ENCODE results near the gene SH3BP2.
"Not testable (repeated sequence)": the region's sequence is repeated elsewhere in the genome, so short reads cannot be mapped to it uniquely, and the experiment has no call there.

SH3BP2 gene

GRCh38 chr4:2792711-2793585 is at the start of gene SH3BP2:
TSS of gene SH3BP2 (plus strand) at chr4:2793085. CDS start at chr4:2820618, 27,533 bp downstream.
- DNase-seq, result peak; percentile 51

- DNase-seq, result no peak
Measured at GRCh38 chr4:2743518-2744445, 49.1 kb upstream of the SH3BP2 start.

GRCh38 chr4:2744576-2745270 is 48.2 kb upstream of the SH3BP2 start:
- DNase-seq, result no peak

- DNase-seq, result no peak
Measured at GRCh38 chr4:2745516-2745915, 47.4 kb upstream of the SH3BP2 start.

- peak; percentile 74 for DNase-seq
Measured at GRCh38 chr4:2745981-2746806, 46.7 kb upstream of the SH3BP2 start.

- no peak for DNase-seq
Measured at GRCh38 chr4:2746891-2747695, 45.8 kb upstream of the SH3BP2 start.

GRCh38 chr4:2750719-2751605 is 41.9 kb upstream of the SH3BP2 start:
- no peak for DNase-seq

GRCh38 chr4:2753436-2753835 is 39.4 kb upstream of the SH3BP2 start:
- no peak for DNase-seq

GRCh38 chr4:2754848-2755819 is 37.8 kb upstream of the SH3BP2 start:
- no peak for DNase-seq

- peak; percentile 76 for DNase-seq
Measured at GRCh38 chr4:2755821-2756690, 36.8 kb upstream of the SH3BP2 start, which contains the start of gene TNIP2. TSS of gene TNIP2 (minus strand) at chr4:2756336. CDS start at chr4:2756289, 47 bp downstream.

- DNase-seq, result no peak
Measured at GRCh38 chr4:2756691-2757350, 36.1 kb upstream of the SH3BP2 start.

- no peak for DNase-seq
Measured at GRCh38 chr4:2757426-2757825, 35.5 kb upstream of the SH3BP2 start.

- DNase-seq, result no peak
Measured at GRCh38 chr4:2761035-2761923, 31.6 kb upstream of the SH3BP2 start.

- DNase-seq, result no peak
Measured at GRCh38 chr4:2762048-2762447, 30.8 kb upstream of the SH3BP2 start.

GRCh38 chr4:2762486-2763370 is 30.2 kb upstream of the SH3BP2 start:
- not testable (repeated sequence) for DNase-seq
